ENCODE data around the gene AP2A2.

GRCh38 chr11:898540-899190 is 27.0 kb upstream of the AP2A2 start:
- TF ChIP-seq CTCF (IDR thresholded peaks at IDR 0.05; ENCODE audit: low read depth, low read length, poor library complexity, severe bottlenecking) (no peak), EZH2phosphoT487 (IDR thresholded peaks at IDR 0.05; ENCODE audit: borderline replicate concordance, low read length) (no peak)
